Panc1 (cell line): Measurements from ENCODE around the gene CIITA. TPM values are rescaled to one million over a fixed set of nuclear protein-coding genes. Genes with fewer than 3 reads are reported as not detected.

Source experiments
- ATAC-seq: fragments of 200-7000 bp; cut with Tn5 transposase; 2 replicates; pipeline ENCODE4 v1.9.1; 2020; ENCODE audit warnings: mild to moderate bottlenecking, moderate library complexity
- BruUV-seq: library from RNA; stranded (reverse); fragments of 400-500 nt; replicated peaks from 2 replicates; lab custom pipeline; 2021; lab: Mats Ljungman, UMichigan
- CTCF ChIA-PET: fragments of 300-600 bp; sonication (Branson Sonifier 250); formaldehyde crosslinking; loops from one replicate; lab custom pipeline; 2022; ENCODE audit warnings: antibody characterized with exemption; lab: Charles Lee
- POLR2A ChIA-PET: fragments of 300-600 bp; sonication (Branson Sonifier 250); formaldehyde crosslinking; loops from one replicate; lab custom pipeline; 2022; ENCODE audit warnings: antibody characterized with exemption; lab: Charles Lee
- DNase-seq: peaks from one replicate; pipeline ENCODE4 v3.0.0-alpha.2; 2010; ENCODE audit warnings: low read depth, low spot score
- H3K27ac ChIP-seq: 2 replicates; pipeline ENCODE4 v1.5.1; 2011; ENCODE audit warnings: mild to moderate bottlenecking, low read length, inconsistent platforms
- H3K27me3 ChIP-seq: fragments of 200-500 bp; sonication (Bioruptor generic); 2 replicates; pipeline ENCODE4 v1.6.0; 2014; ENCODE audit warnings: low read length, inconsistent platforms; ENCODE audit not compliant: control insufficient read depth, insufficient read depth
- H3K36me3 ChIP-seq: fragments of 200-500 bp; sonication (Bioruptor generic); 2 replicates; pipeline ENCODE4 v1.5.1; 2014; ENCODE audit warnings: inconsistent platforms, mild to moderate bottlenecking, low read length, moderate library complexity; ENCODE audit not compliant: control insufficient read depth, insufficient read depth
- H3K4me1 ChIP-seq: 2 replicates; pipeline ENCODE4 v1.5.1; 2011; ENCODE audit warnings: inconsistent platforms, mild to moderate bottlenecking, low read length, moderate library complexity; ENCODE audit not compliant: control insufficient read depth, insufficient read depth
- H3K4me3 ChIP-seq, 2 experiments: 2 replicates each; pipeline ENCODE4 v1.5.1; 2011 to 2012; ENCODE audit warnings: low read depth in 2 of 2, low read length in 2 of 2, mild to moderate bottlenecking in 2 of 2, inconsistent platforms in 1 of 2, moderate library complexity in 1 of 2
- H3K9me3 ChIP-seq: fragments of 200-500 bp; sonication (Bioruptor generic); 2 replicates; pipeline ENCODE4 v1.5.1; 2014; ENCODE audit warnings: low read depth, mild to moderate bottlenecking, inconsistent platforms, low read length, moderate library complexity; ENCODE audit not compliant: control insufficient read depth, insufficient read depth
- POLR2AphosphoS5 ChIP-seq: IDR thresholded peaks from 2 replicates; pipeline ENCODE4 v1.6.1; 2012; ENCODE audit warnings: mild to moderate bottlenecking, low read depth, low read length, moderate library complexity
- SIN3A ChIP-seq: IDR thresholded peaks from 2 replicates; pipeline ENCODE4 v1.6.1; 2012; ENCODE audit warnings: low read depth, mild to moderate bottlenecking, low read length, moderate library complexity, borderline replicate concordance; ENCODE audit not compliant: insufficient read depth
- in situ Hi-C: cut with HindIII; loops from 2 replicates; pipeline ENCODE4 v1.10.0; 2016; ENCODE audit warnings: low sequenced_read_pairs, low pct_unique_long_range_greater_than_20kb
- intact Hi-C: fragments of 100-400 bp; cut with micrococcal nuclease; formaldehyde crosslinking; loops from one replicate; pipeline ENCODE4 v1.10.0; 2022; ENCODE audit not compliant: unreplicated experiment
- total RNA-seq: library from RNA; stranded (reverse); gene quantifications from one replicate; pipeline ENCODE4 v1.2.1, GENCODE V29; 2021; ENCODE audit not compliant: unreplicated experiment
- TF ChIP-seq, protein P1 (sequence below): fragments of 450-650 bp; IDR thresholded peaks from 2 replicates; pipeline ENCODE4 v1.5.1; 2017; ENCODE audit warnings: mild to moderate bottlenecking
- TF ChIP-seq, protein P2 (sequence below), 2 experiments: IDR thresholded peaks; 2 replicates each; pipeline ENCODE4 v1.6.1; 2011 to 2012; ENCODE audit warnings: low read depth in 2 of 2, control low read depth in 1 of 2, low read length in 1 of 2, mild to moderate bottlenecking in 1 of 2, moderate library complexity in 1 of 2; ENCODE audit not compliant: insufficient read depth in 1 of 2

Gene CIITA
- total RNA-seq, 1 experiment from 2014 or later = 0.41 TPM

DNA sequence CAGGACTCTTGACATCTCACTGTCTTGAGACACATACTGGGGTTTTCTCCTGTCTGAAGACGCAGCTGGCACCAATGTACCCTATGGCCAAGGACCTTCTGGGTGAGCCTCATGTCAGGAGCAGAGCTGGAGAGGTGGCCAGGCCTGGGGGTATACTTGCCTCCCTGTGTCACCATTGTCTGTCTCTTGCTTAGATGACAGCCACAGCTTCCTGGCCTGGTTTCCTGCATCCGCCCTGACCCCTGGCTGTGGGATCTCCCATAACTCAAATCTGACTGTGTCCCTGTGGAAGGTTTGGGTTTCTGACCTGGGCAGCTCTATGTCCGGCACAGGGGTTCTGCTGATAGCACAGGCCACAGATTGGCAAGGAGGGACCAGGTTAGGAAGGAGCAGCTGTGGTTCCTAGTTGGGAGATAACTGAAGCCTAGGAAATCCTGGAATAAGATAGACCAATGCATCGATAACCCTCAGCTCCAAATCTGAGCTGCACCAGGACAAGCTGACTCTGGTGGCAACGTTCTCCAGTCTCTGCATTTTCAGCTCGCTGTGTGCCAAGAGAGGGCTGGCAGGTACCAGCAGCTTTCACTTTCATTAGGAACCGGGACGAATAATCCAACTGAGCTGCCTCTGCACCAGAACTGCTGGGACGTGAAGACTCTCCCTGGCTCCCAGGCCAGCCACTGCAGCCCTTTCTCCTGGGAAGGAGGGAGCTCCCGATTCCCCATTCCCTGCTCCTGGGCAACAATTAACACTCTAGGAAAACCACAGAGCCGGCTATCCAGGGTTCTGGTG lies 60.3 kb downstream of the CIITA start:
- in situ Hi-C loops = no loop called here
- no peak for DNase-seq
- no peak for ATAC-seq
- TF ChIP-seq POLR2AphosphoS5 = no peak
- Histone ChIP-seq H3K36me3 (no peaks in the 10 kb centered on the region), H3K4me1 (peaks cover 21% of the 10 kb centered on the region), H3K9me3 (no peaks in the 10 kb centered on the region), H3K4me3 (no peak overlapping the region), H3K27ac (no peak overlapping the region), H3K27me3 (no peaks in the 10 kb centered on the region)
- POLR2A ChIA-PET = interaction anchor here (0.6 kb wide), 1 partner anchor 1009 kb away, joined by 6 read pairs; no protein-coding TSS in a partner anchor
- CTCF ChIA-PET = no interaction called here
- no TSS peak for BruUV-seq
- intact Hi-C loops = no loop called here

DNA sequence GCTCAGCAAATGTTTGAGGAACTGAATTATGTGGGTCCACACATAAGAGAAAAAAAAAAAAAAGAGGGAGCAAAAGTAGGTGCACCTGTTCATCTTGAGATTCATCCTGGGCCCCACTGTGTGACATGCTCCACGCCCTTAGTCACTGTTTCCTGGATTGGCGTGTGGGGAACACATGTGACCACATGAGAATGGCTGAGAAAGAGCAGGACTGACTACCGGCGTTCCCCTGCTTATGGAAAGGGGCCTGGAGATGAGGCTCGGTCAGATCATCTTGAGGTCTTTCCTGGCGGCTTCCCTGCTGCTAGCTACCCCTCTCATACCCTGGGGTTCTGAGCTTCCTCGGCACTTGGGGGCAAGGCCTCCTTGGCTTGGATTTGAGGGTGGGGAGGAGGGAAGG lies 61.3 kb downstream of the CIITA start:
- Histone ChIP-seq H3K4me1 (peaks cover 26% of the 10 kb centered on the region), H3K4me3 (no peak overlapping the region), H3K27me3 (no peaks in the 10 kb centered on the region), H3K9me3 (no peaks in the 10 kb centered on the region), H3K27ac (no peak overlapping the region), H3K36me3 (no peaks in the 10 kb centered on the region)
- ChIA-PET CTCF (no interaction called here), POLR2A (no interaction called here)
- no TSS peak for BruUV-seq
- intact Hi-C loops = no loop called here
- ATAC-seq = no peak
- in situ Hi-C loops = no loop called here
- TF ChIP-seq, protein P1, sequence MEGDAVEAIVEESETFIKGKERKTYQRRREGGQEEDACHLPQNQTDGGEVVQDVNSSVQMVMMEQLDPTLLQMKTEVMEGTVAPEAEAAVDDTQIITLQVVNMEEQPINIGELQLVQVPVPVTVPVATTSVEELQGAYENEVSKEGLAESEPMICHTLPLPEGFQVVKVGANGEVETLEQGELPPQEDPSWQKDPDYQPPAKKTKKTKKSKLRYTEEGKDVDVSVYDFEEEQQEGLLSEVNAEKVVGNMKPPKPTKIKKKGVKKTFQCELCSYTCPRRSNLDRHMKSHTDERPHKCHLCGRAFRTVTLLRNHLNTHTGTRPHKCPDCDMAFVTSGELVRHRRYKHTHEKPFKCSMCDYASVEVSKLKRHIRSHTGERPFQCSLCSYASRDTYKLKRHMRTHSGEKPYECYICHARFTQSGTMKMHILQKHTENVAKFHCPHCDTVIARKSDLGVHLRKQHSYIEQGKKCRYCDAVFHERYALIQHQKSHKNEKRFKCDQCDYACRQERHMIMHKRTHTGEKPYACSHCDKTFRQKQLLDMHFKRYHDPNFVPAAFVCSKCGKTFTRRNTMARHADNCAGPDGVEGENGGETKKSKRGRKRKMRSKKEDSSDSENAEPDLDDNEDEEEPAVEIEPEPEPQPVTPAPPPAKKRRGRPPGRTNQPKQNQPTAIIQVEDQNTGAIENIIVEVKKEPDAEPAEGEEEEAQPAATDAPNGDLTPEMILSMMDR = no peak
- TF ChIP-seq SIN3A = no peak
- DNase-seq = no peak

DNA sequence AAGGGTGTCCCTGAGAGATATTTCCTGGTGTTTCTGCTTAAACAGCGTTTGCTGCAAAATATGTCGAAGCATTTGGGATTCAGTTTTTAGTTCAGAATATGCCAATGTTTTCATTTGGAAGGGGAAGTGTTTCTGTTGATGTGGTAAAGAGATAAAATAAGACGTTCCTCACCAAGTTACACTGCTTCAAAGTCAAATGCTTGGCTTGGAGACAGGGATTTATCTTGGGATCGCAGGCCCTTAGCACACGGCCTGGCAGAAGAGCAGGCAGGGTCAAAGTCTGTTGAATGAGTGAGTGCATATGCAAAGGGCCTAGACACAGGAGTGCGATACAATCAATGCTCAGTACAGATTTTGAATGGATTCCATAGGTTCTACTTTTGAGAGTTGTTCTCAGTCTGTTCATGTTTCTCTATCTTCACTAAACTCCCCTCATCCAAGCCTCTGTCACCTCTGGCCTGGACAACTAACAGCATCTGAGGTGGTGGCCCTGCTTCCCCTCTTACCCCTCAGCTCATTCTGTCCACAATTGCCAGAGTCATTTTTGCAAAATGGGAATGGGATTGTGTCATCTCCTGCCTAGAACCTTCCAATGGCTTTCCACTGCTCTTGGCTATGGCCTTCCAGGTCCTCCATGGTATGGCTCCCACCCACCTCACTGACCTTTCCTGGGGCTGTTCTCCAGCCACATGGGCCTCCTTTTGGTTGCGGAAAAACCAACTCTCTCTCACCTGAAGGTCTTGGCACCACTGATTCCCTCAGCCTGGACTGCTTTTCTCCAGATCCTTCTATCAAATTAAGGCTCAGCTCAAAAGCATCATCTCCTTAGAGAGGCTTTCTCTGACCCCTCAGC lies 62.0 kb downstream of the CIITA start:
- ChIA-PET CTCF (interaction anchor here (0.6 kb wide), 2 partner anchors 9 to 20 kb away, joined by 3 read pairs; no protein-coding TSS in a partner anchor), POLR2A (no interaction called here)
- H3K27ac ChIP-seq = no peak overlapping the region
- no TSS peak for BruUV-seq
- no peak for DNase-seq
- no peak overlapping the region for H3K4me3 ChIP-seq
- no peaks in the 10 kb centered on the region for H3K27me3 ChIP-seq
- intact Hi-C loops = no loop called here
- in situ Hi-C loops = no loop called here
- H3K4me1 ChIP-seq = peaks cover 33% of the 10 kb centered on the region
- H3K36me3 ChIP-seq = no peaks in the 10 kb centered on the region
- TF ChIP-seq, protein P1 = no peak
- TF ChIP-seq POLR2AphosphoS5 = no peak
- TF ChIP-seq, protein P2, sequence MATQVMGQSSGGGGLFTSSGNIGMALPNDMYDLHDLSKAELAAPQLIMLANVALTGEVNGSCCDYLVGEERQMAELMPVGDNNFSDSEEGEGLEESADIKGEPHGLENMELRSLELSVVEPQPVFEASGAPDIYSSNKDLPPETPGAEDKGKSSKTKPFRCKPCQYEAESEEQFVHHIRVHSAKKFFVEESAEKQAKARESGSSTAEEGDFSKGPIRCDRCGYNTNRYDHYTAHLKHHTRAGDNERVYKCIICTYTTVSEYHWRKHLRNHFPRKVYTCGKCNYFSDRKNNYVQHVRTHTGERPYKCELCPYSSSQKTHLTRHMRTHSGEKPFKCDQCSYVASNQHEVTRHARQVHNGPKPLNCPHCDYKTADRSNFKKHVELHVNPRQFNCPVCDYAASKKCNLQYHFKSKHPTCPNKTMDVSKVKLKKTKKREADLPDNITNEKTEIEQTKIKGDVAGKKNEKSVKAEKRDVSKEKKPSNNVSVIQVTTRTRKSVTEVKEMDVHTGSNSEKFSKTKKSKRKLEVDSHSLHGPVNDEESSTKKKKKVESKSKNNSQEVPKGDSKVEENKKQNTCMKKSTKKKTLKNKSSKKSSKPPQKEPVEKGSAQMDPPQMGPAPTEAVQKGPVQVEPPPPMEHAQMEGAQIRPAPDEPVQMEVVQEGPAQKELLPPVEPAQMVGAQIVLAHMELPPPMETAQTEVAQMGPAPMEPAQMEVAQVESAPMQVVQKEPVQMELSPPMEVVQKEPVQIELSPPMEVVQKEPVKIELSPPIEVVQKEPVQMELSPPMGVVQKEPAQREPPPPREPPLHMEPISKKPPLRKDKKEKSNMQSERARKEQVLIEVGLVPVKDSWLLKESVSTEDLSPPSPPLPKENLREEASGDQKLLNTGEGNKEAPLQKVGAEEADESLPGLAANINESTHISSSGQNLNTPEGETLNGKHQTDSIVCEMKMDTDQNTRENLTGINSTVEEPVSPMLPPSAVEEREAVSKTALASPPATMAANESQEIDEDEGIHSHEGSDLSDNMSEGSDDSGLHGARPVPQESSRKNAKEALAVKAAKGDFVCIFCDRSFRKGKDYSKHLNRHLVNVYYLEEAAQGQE (IDR thresholded peaks at IDR 0.05; ENCODE audit: insufficient read depth in 1 of 2, low read depth in 2 of 2, low read length in 1 of 2) = no peak
- no peak for ATAC-seq
- H3K9me3 ChIP-seq = no peaks in the 10 kb centered on the region
